Heart left ventricle (tissue), 16 donors: Measurements from ENCODE around the gene CDC42SE2. TPM values are rescaled to one million over a fixed set of nuclear protein-coding genes. Genes with fewer than 3 reads are reported as not detected.

Experiments used
- ATAC-seq, 4 donors: fragments of 200-7000 bp; cut with Tn5 transposase; one replicate each; pipeline ENCODE4 v1.9.1; 2020 to 2022; ENCODE audit warnings: moderate library complexity in 4 of 4, mild to moderate bottlenecking in 3 of 4, moderate number of reproducible peaks in 1 of 4
- DNase-seq, 5 donors: peaks; one replicate each; pipeline ENCODE4 v3.0.0-alpha.2; 2020
- H3K27ac ChIP-seq, 12 donors: fragments of 200-600 bp; sonication (generic) in 4 of 12; one replicate each; pipeline versions ENCODE4 v1.5.0 to v1.8.0; 2016 to 2022; ENCODE audit warnings: mild to moderate bottlenecking in 2 of 12
- H3K27me3 ChIP-seq, 9 donors: fragments of 200-600 bp; sonication (generic) in 2 of 9; one replicate each; pipeline versions ENCODE4 v1.5.1 to v1.8.0; 2016 to 2022; ENCODE audit warnings: mild to moderate bottlenecking in 3 of 9
- H3K36me3 ChIP-seq, 9 donors: fragments of 200-600 bp; sonication (generic) in 2 of 9; one replicate each; pipeline versions ENCODE4 v1.5.0 to v1.8.0; 2018 to 2022; ENCODE audit warnings: mild to moderate bottlenecking in 2 of 9
- H3K4me1 ChIP-seq, 12 donors: fragments of 200-600 bp; sonication (generic) in 4 of 12; one replicate each; pipeline versions ENCODE4 v1.5.0 to v1.8.0; 2016 to 2022; ENCODE audit warnings: mild to moderate bottlenecking in 3 of 12
- H3K4me3 ChIP-seq, 12 donors: fragments of 200-600 bp; sonication (generic) in 4 of 12; one replicate each; pipeline versions ENCODE4 v1.5.0 to v1.8.0; 2017 to 2022; ENCODE audit warnings: mild to moderate bottlenecking in 9 of 12, moderate library complexity in 4 of 12
- H3K9me3 ChIP-seq, 12 donors: fragments of 200-600 bp; sonication (generic) in 4 of 12; one replicate each; pipeline versions ENCODE4 v1.5.0 to v1.8.0; 2016 to 2022; ENCODE audit warnings: mild to moderate bottlenecking in 1 of 12
- CTCF ChIP-seq, 12 donors: fragments of 200-600 bp; sonication (generic) in 4 of 12; IDR thresholded peaks; one replicate each; pipeline versions ENCODE4 v1.5.0 to v1.8.0; 2018 to 2022; ENCODE audit warnings: antibody characterized with exemption in 12 of 12, mild to moderate bottlenecking in 5 of 12
- POLR2A ChIP-seq, 2 donors: fragments of 450-650 bp; IDR thresholded peaks; one replicate each; pipeline ENCODE4 v1.6.1; 2017; ENCODE audit warnings: antibody characterized with exemption in 2 of 2, mild to moderate bottlenecking in 2 of 2, moderate library complexity in 2 of 2
- WGBS, 4 donors: extraction: QIAGEN DNeasy Blood & Tissue Kit in 2 of 4; methylation state at CpG; one replicate each; pipeline versions ENCODE4 v1.1.5 to v1.1.7; 2013 to 2018; 5-methylcytosine and 5-hydroxymethylcytosine counted together
- intact Hi-C, 10 donors: fragments of 100-400 bp; cut with DNase I; formaldehyde crosslinking; loops; one replicate each; pipeline versions ENCODE4 v1.11.1 to v1.14.2; 2022
- polyA plus RNA-seq, 2 donors: library from polyadenylated mRNA; stranded (reverse); fragments of 200-250 nt; gene quantifications; one replicate each; pipeline ENCODE4 v1.2.3, GENCODE V29; 2013
- total RNA-seq, 9 donors: library from RNA; depleted of rRNA in 2 of 9; stranded (reverse); fragments of >200 nt in 2 of 9; fragmentation: NEBNext Ultra II Directional in 3 of 9; extraction: Animal tissue kit (Norgen Biotek cat#: 25700) in 3 of 9; gene quantifications; one replicate each; pipeline versions ENCODE4 v1.1.0 to v1.2.4, GENCODE V29; 2016 to 2023
- donor health status: ischemic (EF 13 %, LVEDD 7.1; RV severe dilation, severe dysfunction).
- donor health status: healthy with polysubstance abuse.
- donor health status: DM: no; HTN: yes; CAD: no.
- donor health status: DM: no; HTN: no; CAD: no.
- donor health status: ischemic (EF 25% LVEDD 6.9; RV normal size, moderate dysfunction).
- donor health status: ischemic (EF 25% LVEDD 5.7; RV mildly dilated, moderate dysfunction).
- donor health status: healthy.
- donor health status: DM: yes; HTN: yes; CAD: no.
- donor health status: ischemic (EF 35%, LVEDD 5.7; RV mildly dilated, moderate dysfunction).
- donor health status: nonischemic (EF 11% LVEDD 7.7; RV severe dilation, severe dysfunction).
- donor health status: DM: yes; HTN: yes; CAD: no.
- donor health status: PGD.
- donor health status: ischemic (EF 29% LVEDD 5.4; RV normal size, mild dysfunction).
- donor health status: nonischemic (EF 23%, LVEDD 6.1; RV moderate dilation, normal function).

Gene CDC42SE2
- total and polyA plus RNA-seq, 11 donors = 4.8 to 29.2 (median 12.4) TPM

DNA sequence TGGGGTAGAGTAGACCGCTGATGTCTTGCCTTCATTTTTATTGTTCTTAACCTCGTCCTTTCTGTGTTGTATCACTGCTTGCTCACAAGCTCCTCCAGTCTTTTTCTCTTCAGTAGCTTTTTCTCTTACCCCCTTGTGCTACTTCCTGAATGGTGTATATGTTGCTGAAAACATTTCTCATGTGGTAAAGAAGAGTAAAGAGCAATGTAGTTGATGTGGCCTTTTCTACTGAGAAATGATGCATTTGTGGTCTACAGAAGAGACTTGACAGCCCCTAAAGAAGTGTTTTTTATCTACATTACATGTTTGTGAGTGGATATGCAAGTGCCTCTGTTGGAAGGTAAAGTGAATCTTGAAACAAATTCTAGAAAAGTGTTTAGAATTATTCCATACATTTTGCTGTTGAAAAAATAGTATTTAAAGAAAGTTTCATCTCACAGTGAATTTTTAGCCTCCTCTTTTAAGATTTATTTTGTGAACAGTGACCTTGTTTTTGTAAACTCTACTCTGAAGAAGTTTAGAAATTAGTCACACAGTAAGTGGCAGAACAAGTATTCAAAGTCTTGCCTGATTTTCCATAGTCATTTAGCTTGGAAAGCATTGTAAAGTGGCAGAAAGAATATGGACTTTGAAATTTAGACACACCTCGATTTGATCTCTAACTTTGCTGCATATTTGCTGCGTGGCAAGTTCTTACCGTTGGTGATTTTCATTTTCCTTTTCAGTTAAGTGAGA lies 17.4 kb downstream of the CDC42SE2 start:
- H3K4me1 ChIP-seq = peaks cover 0 to 81% (median 4%) of the 10 kb centered on the region in 12 donors
- H3K27ac ChIP-seq = peak overlapping the region in 1 of 12 donors; percentile 54
- ATAC-seq (no peak), DNase-seq (no peak)
- H3K4me3 ChIP-seq = peak overlapping the region in 1 of 12 donors; percentile 27
- H3K27me3 ChIP-seq = no peaks in the 10 kb centered on the region
- intact Hi-C loops = no loop called here
- no peaks in the 10 kb centered on the region for H3K36me3 ChIP-seq
- no peaks in the 10 kb centered on the region for H3K9me3 ChIP-seq
- TF ChIP-seq POLR2A (IDR thresholded peaks at IDR 0.05) = no peak
- no peak for TF ChIP-seq CTCF (IDR thresholded peaks at IDR 0.05)
- WGBS, 4 donors = 79 to 88% (median 83%) methylated on average over 5 of the region's 5 CpGs

DNA sequence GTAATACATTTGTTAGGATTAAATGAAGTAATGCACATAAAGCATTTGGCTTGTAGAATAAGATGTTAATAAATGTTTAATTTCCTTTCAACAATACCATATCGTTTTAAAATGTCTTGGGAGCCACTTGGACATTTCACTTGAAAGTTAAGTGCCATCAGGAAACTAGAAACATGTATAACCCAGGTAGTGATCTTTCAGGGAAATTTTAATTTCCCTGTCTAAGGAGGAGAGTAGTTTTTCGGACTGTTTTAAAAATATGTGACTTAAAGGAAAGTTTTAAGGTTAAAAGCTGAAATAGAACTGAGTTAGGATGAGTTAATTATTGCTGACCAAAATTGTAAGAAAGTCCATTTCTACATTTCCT lies 18.0 kb downstream of the CDC42SE2 start:
- no peak for DNase-seq
- no peak for ATAC-seq
- WGBS, 4 donors = 63 to 79% (median 72%) methylated on average over 2 of the region's 2 CpGs
- H3K9me3 ChIP-seq = no peaks in the 10 kb centered on the region
- H3K27ac ChIP-seq = peak overlapping the region in 1 of 12 donors; percentile 54
- H3K4me1 ChIP-seq = peaks cover 0 to 79% (median 4%) of the 10 kb centered on the region in 12 donors
- peaks cover 0 to 1% (median 0%) of the 10 kb centered on the region in 9 donors for H3K36me3 ChIP-seq
- intact Hi-C loops = no loop called here
- peak overlapping the region in 1 of 12 donors; percentile 27 for H3K4me3 ChIP-seq
- H3K27me3 ChIP-seq = no peaks in the 10 kb centered on the region
- no peak for TF ChIP-seq CTCF (IDR thresholded peaks at IDR 0.05)
- TF ChIP-seq POLR2A (IDR thresholded peaks at IDR 0.05) = no peak

- Histone ChIP-seq H3K4me3 (peak overlapping the region in 1 of 12 donors; percentile 27), H3K27me3 (no peaks in the 10 kb centered on the region), H3K9me3 (no peaks in the 10 kb centered on the region), H3K4me1 (peaks cover 0 to 75% (median 4%) of the 10 kb centered on the region in 12 donors), H3K27ac (peak overlapping the region in 1 of 12 donors; percentile 54), H3K36me3 (peaks cover 0 to 5% (median 0%) of the 10 kb centered on the region in 9 donors)
- ATAC-seq (no peak), DNase-seq (no peak)
- 91 to 95% (median 92%) methylated on average over 2 of the region's 2 CpGs for WGBS, 4 donors
- TF ChIP-seq CTCF (IDR thresholded peaks at IDR 0.05) (no peak), POLR2A (IDR thresholded peaks at IDR 0.05) (no peak)
- intact Hi-C loops = no loop called here
Measured at GRCh38 chr5:131282235-131282634, 18.4 kb downstream of the CDC42SE2 start.

- Histone ChIP-seq H3K4me1 (peaks cover 0 to 71% (median 0%) of the 10 kb centered on the region in 12 donors), H3K27ac (peak overlapping the region in 1 of 12 donors; percentile 33), H3K27me3 (no peaks in the 10 kb centered on the region), H3K36me3 (peaks cover 0 to 23% (median 0%) of the 10 kb centered on the region in 9 donors), H3K4me3 (no peak overlapping the region), H3K9me3 (no peaks in the 10 kb centered on the region)
- TF ChIP-seq POLR2A (IDR thresholded peaks at IDR 0.05) (no peak), CTCF (IDR thresholded peaks at IDR 0.05) (no peak)
- no peak for DNase-seq
- WGBS, 4 donors = 95 to 100% (median 99%) methylated on average over 1 of the region's 1 CpG
- no peak for ATAC-seq
- intact Hi-C loops = no loop called here
Measured at GRCh38 chr5:131285703-131286399, 22.0 kb downstream of the CDC42SE2 start.
